ENCODE data around the gene TIGD1. TPM values are rescaled to one million over a fixed set of nuclear protein-coding genes. Genes with fewer than 3 reads are reported as not detected.

Gene TIGD1
- total and polyA plus RNA-seq, 7 donors = 2.3 to 6.8 (median 4.1) TPM

GRCh38 chr2:232568161-232568560, 17.8 kb upstream of the TIGD1 start:
- peak overlapping the region; percentile 92 for H3K27ac ChIP-seq
- WGBS, 3 donors = 45 to 77% (median 51%) methylated on average over 5 of the region's 5 CpGs
- intact Hi-C loops (cut with DNase I) = loop anchor here in 1 of 2 donors (2.0 kb wide), 1 partner anchor 41 kb away; the partner anchor contains the start of gene CHRND
- H3K27me3 ChIP-seq (ENCODE audit: insufficient read depth in 3 of 3, low read length in 2 of 3) = no peaks in the 10 kb centered on the region
- no peaks in the 10 kb centered on the region for H3K9me3 ChIP-seq
- DNase-seq (peak in 1 of 2 donors; percentile 57), ATAC-seq (peak; percentile 64 to 80 (median 76))
- peaks cover 31 to 88% of the 10 kb centered on the region in 2 donors for H3K36me3 ChIP-seq (ENCODE audit: insufficient read depth in 1 of 2, low read depth in 1 of 2)
- H3K4me1 ChIP-seq = peaks cover 45% of the 10 kb centered on the region
- no peak for TF ChIP-seq CTCF (IDR thresholded peaks at IDR 0.05)
- no peak overlapping the region for H3K4me3 ChIP-seq

- Histone ChIP-seq H3K27ac (peak overlapping the region; percentile 92), H3K4me3 (no peak overlapping the region), H3K9me3 (no peaks in the 10 kb centered on the region), H3K36me3 (ENCODE audit: insufficient read depth in 1 of 2, low read depth in 1 of 2) (peaks cover 31 to 89% of the 10 kb centered on the region in 2 donors), H3K4me1 (peaks cover 43% of the 10 kb centered on the region), H3K27me3 (ENCODE audit: insufficient read depth in 3 of 3, low read length in 2 of 3) (no peaks in the 10 kb centered on the region)
- TF ChIP-seq CTCF (IDR thresholded peaks at IDR 0.05) = no peak
- no peak for ATAC-seq
- intact Hi-C loops (cut with DNase I) = loop anchor here in 1 of 2 donors (2.0 kb wide), 1 partner anchor 41 kb away; the partner anchor contains the start of gene CHRND
- DNase-seq = no peak
Measured at GRCh38 chr2:232567721-232568120, 17.4 kb upstream of the TIGD1 start.

GRCh38 chr2:232563580-232563979, 13.2 kb upstream of the TIGD1 start:
- TF ChIP-seq CTCF (IDR thresholded peaks at IDR 0.05) = no peak
- Histone ChIP-seq H3K4me3 (no peak overlapping the region), H3K9me3 (no peaks in the 10 kb centered on the region), H3K4me1 (peaks cover 12% of the 10 kb centered on the region), H3K27ac (no peak overlapping the region), H3K27me3 (ENCODE audit: insufficient read depth in 3 of 3, low read length in 2 of 3) (no peaks in the 10 kb centered on the region), H3K36me3 (ENCODE audit: insufficient read depth in 1 of 2, low read depth in 1 of 2) (peaks cover 26 to 99% of the 10 kb centered on the region in 2 donors)
- intact Hi-C loops (cut with DNase I) = no loop called here
- WGBS, 3 donors = 52 to 68% (median 65%) methylated on average over 3 of the region's 3 CpGs
- no peak for ATAC-seq
- DNase-seq = no peak

- H3K9me3 ChIP-seq = no peaks in the 10 kb centered on the region
- TF ChIP-seq CTCF (IDR thresholded peaks at IDR 0.05) = no peak
- WGBS, 3 donors = 83 to 90% (median 86%) methylated on average over 8 of the region's 8 CpGs
- peaks cover 23 to 100% of the 10 kb centered on the region in 2 donors for H3K36me3 ChIP-seq (ENCODE audit: insufficient read depth in 1 of 2, low read depth in 1 of 2)
- no peaks in the 10 kb centered on the region for H3K27me3 ChIP-seq (ENCODE audit: insufficient read depth in 3 of 3, low read length in 2 of 3)
- H3K4me3 ChIP-seq = no peak overlapping the region
- no peak overlapping the region for H3K27ac ChIP-seq
- ATAC-seq = no peak
- DNase-seq = no peak
- peaks cover 4% of the 10 kb centered on the region for H3K4me1 ChIP-seq
- intact Hi-C loops (cut with DNase I) = no loop called here
Measured at GRCh38 chr2:232562515-232563151, 12.3 kb upstream of the TIGD1 start.

GRCh38 chr2:232556426-232556825, 6.1 kb upstream of the TIGD1 start:
- Histone ChIP-seq H3K27ac (no peak overlapping the region), H3K4me3 (no peak overlapping the region), H3K27me3 (ENCODE audit: insufficient read depth in 3 of 3, low read length in 2 of 3) (no peaks in the 10 kb centered on the region), H3K36me3 (ENCODE audit: insufficient read depth in 1 of 2, low read depth in 1 of 2) (peaks cover 12 to 71% of the 10 kb centered on the region in 2 donors), H3K9me3 (no peaks in the 10 kb centered on the region), H3K4me1 (peaks cover 45% of the 10 kb centered on the region)
- WGBS, 3 donors = 62 to 77% (median 66%) methylated on average over 3 of the region's 3 CpGs
- intact Hi-C loops (cut with DNase I) = no loop called here
- ATAC-seq = no peak
- TF ChIP-seq CTCF (IDR thresholded peaks at IDR 0.05) = no peak
- DNase-seq = no peak
